GM19035 (cell line): ENCODE measurements around the gene DLX1.
"Not testable (repeated sequence)": the region's sequence is repeated elsewhere in the genome, so short reads cannot be mapped to it uniquely, and the experiment has no call there.

Source experiments
- ATAC-seq: cut with Tn5 transposase; IDR thresholded peaks from one replicate; pipeline ENCODE4 v1.9.1; 2021; ENCODE audit not compliant: unreplicated experiment

DLX1 gene

GRCh38 chr2:172085460-172086159 is at the start of gene DLX1:
Gene DLX1 (plus strand): TSS chr2:172085507. CDS start chr2:172085678, 171 bp downstream.
- ATAC-seq = peak; percentile 11

GRCh38 chr2:172038121-172038520 is 47.2 kb upstream of the DLX1 start:
- no peak for ATAC-seq

- no peak for ATAC-seq
These were observed 46.7 kb upstream of the DLX1 start for GRCh38 chr2:172038604-172039003.

GRCh38 chr2:172039011-172039704 is 46.1 kb upstream of the DLX1 start:
- ATAC-seq = no peak

DNA sequence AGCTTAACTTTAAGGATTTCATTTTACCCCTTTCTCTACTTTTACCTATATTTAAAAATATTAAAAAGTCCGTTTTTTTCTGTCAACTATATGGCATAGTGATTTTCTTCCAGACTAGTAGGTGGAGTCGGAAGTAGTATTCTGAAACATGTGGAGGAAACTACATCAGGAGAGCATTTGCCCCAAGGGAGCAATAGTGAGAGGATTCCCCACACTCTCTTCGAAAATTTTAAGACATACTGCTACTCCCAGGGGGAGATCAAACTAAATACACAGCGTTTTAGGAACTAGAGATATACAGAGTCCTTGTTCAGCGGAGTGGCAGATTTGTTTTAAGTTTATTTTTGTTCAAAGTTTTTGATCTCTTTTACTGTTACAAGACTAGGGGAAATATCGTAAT is 45.0 kb upstream of the DLX1 start:
- ATAC-seq = no peak

- ATAC-seq = no peak
These were observed 39.1 kb upstream of the DLX1 start for GRCh38 chr2:172046080-172046678.

DNA sequence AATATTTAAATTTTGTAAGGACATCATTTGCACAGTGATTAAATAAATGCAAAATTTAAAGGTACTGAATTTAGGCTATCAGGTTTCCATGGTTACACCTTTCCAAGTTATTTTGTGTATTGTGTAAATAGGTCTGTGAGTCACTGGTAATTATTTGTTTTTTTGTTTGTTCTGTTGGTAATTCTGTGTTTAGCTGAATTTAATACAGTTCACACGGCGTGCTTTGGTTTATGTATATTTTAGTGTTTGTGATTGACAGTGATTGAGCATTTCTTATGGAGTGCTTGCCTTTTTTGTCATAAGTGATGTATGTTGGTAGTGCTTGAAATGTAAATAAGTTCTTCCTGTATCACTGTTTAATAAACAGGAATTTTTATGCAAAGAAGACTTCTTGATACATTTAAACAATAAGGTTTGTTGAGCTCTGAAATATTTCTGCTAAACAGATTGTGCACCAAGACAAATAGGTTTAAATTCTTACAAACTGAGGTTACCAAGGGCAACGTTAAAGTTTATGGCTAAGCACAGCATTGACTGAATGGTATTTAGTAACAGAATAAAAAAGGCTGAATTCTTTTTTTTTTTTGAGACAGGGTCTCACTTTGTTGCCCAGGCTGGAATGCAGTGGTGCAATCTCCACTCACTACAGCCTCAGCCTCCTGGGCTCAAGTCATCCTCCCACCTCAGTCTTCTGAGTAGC is 38.3 kb upstream of the DLX1 start:
- ATAC-seq = no peak

GRCh38 chr2:172047566-172048507 is 37.5 kb upstream of the DLX1 start:
- ATAC-seq = no peak

- ATAC-seq = no peak
These were observed 36.5 kb upstream of the DLX1 start for GRCh38 chr2:172048508-172049503.

- ATAC-seq = no peak
These were observed 35.7 kb upstream of the DLX1 start for GRCh38 chr2:172049567-172050120.

DNA sequence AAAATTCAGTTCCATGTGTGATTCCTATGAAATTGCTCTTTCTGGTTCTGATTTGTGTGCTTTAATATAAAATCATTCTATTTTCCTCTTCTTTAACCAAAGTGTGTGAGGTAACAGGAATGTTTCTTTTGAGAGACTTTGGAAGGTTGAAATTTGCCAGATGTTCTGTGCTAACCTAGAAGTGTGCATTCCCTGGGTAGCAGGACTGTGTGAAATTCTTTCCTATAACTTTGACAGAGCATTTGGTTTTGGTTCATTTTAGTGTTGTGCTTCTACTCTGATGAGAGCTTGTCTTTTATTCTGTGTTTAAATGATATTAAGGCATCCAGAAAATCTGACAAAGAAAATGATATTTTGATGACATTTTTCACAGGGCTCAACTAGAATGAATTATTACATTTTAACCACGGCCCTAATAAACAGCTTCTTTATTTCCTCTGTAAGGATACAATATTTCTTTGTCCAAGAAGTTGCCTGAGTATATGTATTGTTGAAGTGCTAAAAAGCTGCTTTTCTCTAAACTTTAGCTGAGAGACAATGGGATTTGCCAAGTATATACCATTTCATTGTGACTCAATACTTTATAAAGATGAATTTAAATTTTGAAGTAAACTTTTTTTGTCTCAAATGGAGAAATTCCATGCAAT is 34.7 kb upstream of the DLX1 start:
- no peak for ATAC-seq

DNA sequence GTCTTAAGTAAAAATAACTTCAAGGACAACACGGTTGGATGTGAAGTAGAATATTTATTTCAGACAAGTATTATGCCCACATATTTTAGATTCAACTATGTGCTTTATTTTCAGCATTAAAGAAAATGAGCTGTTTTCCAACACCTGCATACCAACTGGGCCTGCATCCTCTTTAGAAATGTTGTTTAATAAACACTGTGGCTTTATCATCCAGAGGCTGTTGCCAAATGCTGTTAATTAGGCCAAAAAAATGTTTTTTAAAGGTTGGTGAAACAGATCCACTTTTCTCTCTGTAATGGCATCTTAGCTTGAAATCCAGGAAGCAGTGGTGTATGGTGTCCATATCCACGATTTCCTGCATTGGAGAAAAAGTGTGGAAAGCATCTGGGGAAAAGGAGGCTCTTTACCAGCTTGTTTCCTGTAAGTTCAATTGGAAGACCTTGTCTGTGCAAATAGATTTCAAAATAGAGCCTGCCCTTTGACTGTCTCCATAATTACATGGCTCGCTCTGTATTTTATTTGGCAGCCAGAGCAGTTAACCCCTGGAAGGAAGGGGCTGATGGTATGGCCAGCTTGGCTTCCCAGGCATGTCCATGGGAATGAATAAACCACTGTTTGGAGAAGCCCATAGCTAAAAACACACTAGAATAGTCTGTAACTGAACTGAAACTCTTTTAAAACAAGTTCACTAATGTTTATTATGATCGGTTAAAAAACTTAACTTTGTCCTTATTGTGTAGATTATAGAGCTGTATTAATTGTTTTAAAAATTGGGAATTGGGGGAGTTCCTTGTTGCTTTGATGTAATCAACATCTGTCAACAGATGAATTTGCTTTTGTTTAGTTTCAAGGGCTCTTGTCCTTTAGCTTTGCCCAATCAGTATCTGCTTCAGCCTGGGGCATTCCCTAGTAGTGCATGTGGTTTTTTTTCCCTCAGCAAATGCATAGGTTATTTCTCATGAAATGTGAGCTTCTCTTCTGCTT is 33.0 kb upstream of the DLX1 start:
- no peak for ATAC-seq

DNA sequence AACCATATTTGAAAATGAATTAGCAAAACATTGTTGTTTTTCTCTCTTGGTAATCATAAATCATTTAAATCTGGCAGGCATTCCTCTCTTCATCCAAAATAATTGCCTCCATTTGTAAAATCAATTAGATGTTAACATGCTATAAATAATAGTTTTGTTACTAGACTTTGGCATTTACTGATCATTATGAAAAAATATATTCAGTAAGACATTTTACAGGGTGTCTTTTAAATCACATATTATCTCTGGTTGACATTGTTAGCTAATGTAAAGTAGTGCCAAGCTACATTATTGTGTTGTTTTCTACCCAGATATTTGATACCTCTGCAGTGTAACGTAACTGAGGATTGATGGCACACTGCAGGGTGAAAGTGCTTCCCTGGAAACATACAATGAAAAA is 31.8 kb upstream of the DLX1 start:
- ATAC-seq = no peak

DNA sequence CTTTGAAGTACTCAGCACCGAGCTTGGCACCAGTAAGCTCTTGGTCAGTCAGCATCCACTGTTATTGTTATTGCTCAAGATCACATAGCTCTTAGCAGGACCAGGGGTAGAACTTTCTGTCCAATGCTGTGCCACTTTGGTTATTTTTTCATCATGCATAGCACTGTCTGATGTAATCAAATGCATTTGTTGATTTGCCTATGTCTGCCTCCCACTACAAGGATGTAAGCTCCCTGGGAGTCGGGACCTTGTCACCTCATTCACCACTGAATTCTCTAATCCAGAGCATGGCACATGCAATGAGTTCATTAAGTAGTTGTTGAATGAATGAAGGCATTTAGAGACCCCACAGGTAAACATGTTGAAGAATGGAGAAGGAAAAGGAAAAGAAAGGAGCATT is 29.0 kb upstream of the DLX1 start:
- no peak for ATAC-seq

- ATAC-seq = no peak
These were observed 26.6 kb upstream of the DLX1 start for GRCh38 chr2:172058660-172059059.

- ATAC-seq = not testable (repeated sequence)
These were observed 25.2 kb upstream of the DLX1 start for GRCh38 chr2:172060118-172060517.

- ATAC-seq = no peak
These were observed 22.8 kb upstream of the DLX1 start for GRCh38 chr2:172062402-172063004.
